Endothelial cell of umbilical vein (primary cell): Measurements from ENCODE around the gene MAP2K7.

Source experiments
- EZH2 ChIP-seq: IDR thresholded peaks from 2 replicates; pipeline ENCODE4 v1.6.1; 2012; ENCODE audit warnings: borderline replicate concordance, low read depth, mild to moderate bottlenecking, moderate library complexity, low read length, inconsistent platforms; ENCODE audit not compliant: severe bottlenecking
- JUN ChIP-seq: IDR thresholded peaks from 2 replicates; pipeline ENCODE4 v1.6.1; 2011; ENCODE audit warnings: borderline replicate concordance, low read depth; ENCODE audit not compliant: insufficient read length, insufficient read depth
- MYC ChIP-seq: IDR thresholded peaks from one replicate; pipeline ENCODE4 v1.6.1; 2011; ENCODE audit warnings: mild to moderate bottlenecking, low read depth, low read length
- POLR2A ChIP-seq: IDR thresholded peaks from 2 replicates; pipeline ENCODE4 v1.6.1; 2012; ENCODE audit warnings: low read depth, mild to moderate bottlenecking, control low read depth, low read length
- POLR2AphosphoS5 ChIP-seq: IDR thresholded peaks from 2 replicates; pipeline ENCODE4 v1.6.1; 2012; ENCODE audit warnings: low read depth, mild to moderate bottlenecking, control low read depth, low read length, moderate library complexity; ENCODE audit not compliant: insufficient read depth
- TF ChIP-seq, protein P1 (sequence below), 2 donors: IDR thresholded peaks; 1 replicate in 1 of 2; 2 replicates in 1 of 2; pipeline ENCODE4 v1.5.1; 2011; ENCODE audit warnings: low read length in 2 of 2, mild to moderate bottlenecking in 2 of 2, moderate library complexity in 2 of 2, control low read depth in 1 of 2, inconsistent platforms in 1 of 2, low read depth in 1 of 2; ENCODE audit not compliant: insufficient read depth in 1 of 2; ENCODE audit errors: extremely low read depth in 1 of 2

DNA sequence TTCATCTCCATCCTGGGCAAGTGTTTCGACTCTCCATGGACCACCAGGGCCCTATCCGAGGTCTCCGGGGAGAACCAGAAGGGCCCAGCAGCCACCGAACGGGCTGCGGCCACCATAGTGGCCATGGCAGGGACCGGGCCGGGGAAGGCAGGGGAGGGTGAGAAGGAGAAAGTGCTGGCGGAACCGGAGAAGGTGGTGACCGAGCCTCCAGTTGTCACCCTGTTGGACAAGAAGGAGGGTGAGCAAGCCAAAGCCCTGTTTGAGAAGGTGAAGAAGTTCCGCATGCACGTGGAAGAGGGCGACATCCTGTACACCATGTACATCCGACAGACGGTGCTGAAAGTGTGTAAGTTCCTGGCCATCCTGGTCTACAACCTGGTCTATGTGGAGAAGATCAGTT lies 4.7 kb upstream of the MAP2K7 start:
- TF ChIP-seq POLR2A (no peak), EZH2 (no peak), JUN (no peak), MYC (no peak), POLR2AphosphoS5 (no peak)
- TF ChIP-seq, protein P1, sequence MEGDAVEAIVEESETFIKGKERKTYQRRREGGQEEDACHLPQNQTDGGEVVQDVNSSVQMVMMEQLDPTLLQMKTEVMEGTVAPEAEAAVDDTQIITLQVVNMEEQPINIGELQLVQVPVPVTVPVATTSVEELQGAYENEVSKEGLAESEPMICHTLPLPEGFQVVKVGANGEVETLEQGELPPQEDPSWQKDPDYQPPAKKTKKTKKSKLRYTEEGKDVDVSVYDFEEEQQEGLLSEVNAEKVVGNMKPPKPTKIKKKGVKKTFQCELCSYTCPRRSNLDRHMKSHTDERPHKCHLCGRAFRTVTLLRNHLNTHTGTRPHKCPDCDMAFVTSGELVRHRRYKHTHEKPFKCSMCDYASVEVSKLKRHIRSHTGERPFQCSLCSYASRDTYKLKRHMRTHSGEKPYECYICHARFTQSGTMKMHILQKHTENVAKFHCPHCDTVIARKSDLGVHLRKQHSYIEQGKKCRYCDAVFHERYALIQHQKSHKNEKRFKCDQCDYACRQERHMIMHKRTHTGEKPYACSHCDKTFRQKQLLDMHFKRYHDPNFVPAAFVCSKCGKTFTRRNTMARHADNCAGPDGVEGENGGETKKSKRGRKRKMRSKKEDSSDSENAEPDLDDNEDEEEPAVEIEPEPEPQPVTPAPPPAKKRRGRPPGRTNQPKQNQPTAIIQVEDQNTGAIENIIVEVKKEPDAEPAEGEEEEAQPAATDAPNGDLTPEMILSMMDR (IDR thresholded peaks at IDR 0.05; ENCODE audit: extremely low read depth in 1 of 2, insufficient read depth in 1 of 2, low read depth in 1 of 2, low read length in 2 of 2): no peak
